GM11168 (cell line): ENCODE measurements around the gene PDE11A.

Experiments used
- in situ Hi-C: fragments of 300-500 bp; cut with MboI; formaldehyde crosslinking; loops from one replicate; pipeline ENCODE4 v1.12.0; 2022; ENCODE audit warnings: low sequenced_read_pairs; ENCODE audit not compliant: unreplicated experiment

PDE11A gene

GRCh38 chr2:177619461-177619860 is 453.1 kb downstream of the PDE11A start:
- in situ Hi-C loops: loop anchor here (5.0 kb wide), 1 partner anchor 67 kb away; a partner anchor contains a TSS

- in situ Hi-C loops: loop anchor here (5.0 kb wide), 1 partner anchor 66 kb away; a partner anchor contains a TSS
These were observed 454.0 kb downstream of the PDE11A start for GRCh38 chr2:177618255-177619253.

- in situ Hi-C loops: loop anchor here (5.0 kb wide), 1 partner anchor 66 kb away; a partner anchor contains a TSS
These were observed 454.7 kb downstream of the PDE11A start for GRCh38 chr2:177617849-177618248.

GRCh38 chr2:177616731-177617130 is 455.8 kb downstream of the PDE11A start:
- in situ Hi-C loops: loop anchor here (5.0 kb wide), 1 partner anchor 64 kb away; a partner anchor contains a TSS

GRCh38 chr2:177616066-177616465 is 456.5 kb downstream of the PDE11A start:
- in situ Hi-C loops: loop anchor here (5.0 kb wide), 1 partner anchor 64 kb away; a partner anchor contains a TSS

GRCh38 chr2:177612659-177613058 is 459.9 kb downstream of the PDE11A start:
- in situ Hi-C loops: no loop called here

GRCh38 chr2:177611310-177611886 is 461.2 kb downstream of the PDE11A start:
- in situ Hi-C loops: no loop called here

GRCh38 chr2:177610813-177611212 is 461.8 kb downstream of the PDE11A start:
- in situ Hi-C loops: no loop called here

GRCh38 chr2:177606636-177607035 is 465.9 kb downstream of the PDE11A start:
- in situ Hi-C loops: loop anchor here (10.0 kb wide), 2 partner anchors 112 to 272 kb away; no protein-coding TSS in a partner anchor

- in situ Hi-C loops: loop anchor here (10.0 kb wide), 2 partner anchors 110 to 270 kb away; no protein-coding TSS in a partner anchor
These were observed 468.1 kb downstream of the PDE11A start for GRCh38 chr2:177604271-177605065.

- in situ Hi-C loops: loop anchor here (10.0 kb wide), 2 partner anchors 109 to 269 kb away; no protein-coding TSS in a partner anchor
These were observed 468.8 kb downstream of the PDE11A start for GRCh38 chr2:177603768-177604167.

- in situ Hi-C loops: loop anchor here (10.0 kb wide), 2 partner anchors 108 to 268 kb away; no protein-coding TSS in a partner anchor
These were observed 469.4 kb downstream of the PDE11A start for GRCh38 chr2:177603181-177603580.

GRCh38 chr2:177602611-177603164 is 469.9 kb downstream of the PDE11A start:
- in situ Hi-C loops: loop anchor here (10.0 kb wide), 2 partner anchors 108 to 268 kb away; no protein-coding TSS in a partner anchor

GRCh38 chr2:177600917-177601316 is 471.7 kb downstream of the PDE11A start:
- in situ Hi-C loops: loop anchor here (10.0 kb wide), 2 partner anchors 106 to 266 kb away; no protein-coding TSS in a partner anchor

GRCh38 chr2:177599956-177600355 is 472.6 kb downstream of the PDE11A start:
- in situ Hi-C loops: loop anchor here (10.0 kb wide), 2 partner anchors 105 to 265 kb away; no protein-coding TSS in a partner anchor

- in situ Hi-C loops: no loop called here
These were observed 473.4 kb downstream of the PDE11A start for GRCh38 chr2:177599139-177599688.

GRCh38 chr2:177598326-177599138 is 474.0 kb downstream of the PDE11A start:
- in situ Hi-C loops: no loop called here

- in situ Hi-C loops: no loop called here
These were observed 474.8 kb downstream of the PDE11A start for GRCh38 chr2:177597759-177598158.
